GM21390 (cell line): Measurements from ENCODE around the gene WNT11.
"Not testable (repeated sequence)": the region's sequence is repeated elsewhere in the genome, so short reads cannot be mapped to it uniquely, and the experiment has no call there.

Experiments
- ATAC-seq: cut with Tn5 transposase; IDR thresholded peaks from one replicate; pipeline ENCODE4 v1.9.1; 2021; ENCODE audit not compliant: unreplicated experiment

The WNT11 gene

DNA sequence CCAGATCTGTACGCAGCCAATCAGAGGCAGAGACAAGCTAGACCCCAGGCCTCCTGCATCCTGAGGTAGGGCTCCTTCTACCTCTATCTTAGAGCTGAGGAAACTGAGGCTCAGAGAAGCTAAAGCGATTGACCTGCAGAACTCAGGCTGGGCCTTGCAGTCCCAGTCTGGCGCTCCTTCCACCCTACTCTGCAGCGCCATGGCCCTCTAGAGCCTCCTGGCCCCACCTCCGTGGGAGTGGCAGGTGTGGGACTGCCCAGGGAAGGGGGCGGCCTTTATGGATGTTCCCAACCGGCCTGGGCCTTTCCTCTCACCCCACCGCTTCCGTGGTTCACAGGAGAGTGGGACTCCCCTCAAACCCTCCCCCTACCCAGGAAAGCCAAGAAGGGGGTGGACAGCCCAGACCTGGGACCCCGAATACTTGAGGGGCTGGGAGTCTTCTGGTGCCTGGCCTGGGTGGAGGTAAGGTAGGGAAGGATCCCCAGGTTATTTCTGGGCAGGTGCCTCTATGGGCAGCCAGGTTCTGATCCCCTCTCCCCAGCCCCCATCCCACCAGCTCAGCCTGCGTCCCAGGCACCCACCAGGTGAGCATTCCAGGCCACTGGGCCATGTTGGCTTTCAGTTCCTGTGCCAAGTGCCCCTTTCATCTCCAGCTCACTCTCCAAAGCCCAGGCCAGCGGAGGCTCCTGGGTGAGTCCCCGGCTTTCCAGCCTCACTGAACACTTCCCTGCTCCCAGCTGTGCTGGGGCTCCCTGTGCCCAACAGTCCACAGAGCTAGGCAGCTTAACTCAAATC is 3.0 kb downstream of the WNT11 start:
- ATAC-seq, result no peak

DNA sequence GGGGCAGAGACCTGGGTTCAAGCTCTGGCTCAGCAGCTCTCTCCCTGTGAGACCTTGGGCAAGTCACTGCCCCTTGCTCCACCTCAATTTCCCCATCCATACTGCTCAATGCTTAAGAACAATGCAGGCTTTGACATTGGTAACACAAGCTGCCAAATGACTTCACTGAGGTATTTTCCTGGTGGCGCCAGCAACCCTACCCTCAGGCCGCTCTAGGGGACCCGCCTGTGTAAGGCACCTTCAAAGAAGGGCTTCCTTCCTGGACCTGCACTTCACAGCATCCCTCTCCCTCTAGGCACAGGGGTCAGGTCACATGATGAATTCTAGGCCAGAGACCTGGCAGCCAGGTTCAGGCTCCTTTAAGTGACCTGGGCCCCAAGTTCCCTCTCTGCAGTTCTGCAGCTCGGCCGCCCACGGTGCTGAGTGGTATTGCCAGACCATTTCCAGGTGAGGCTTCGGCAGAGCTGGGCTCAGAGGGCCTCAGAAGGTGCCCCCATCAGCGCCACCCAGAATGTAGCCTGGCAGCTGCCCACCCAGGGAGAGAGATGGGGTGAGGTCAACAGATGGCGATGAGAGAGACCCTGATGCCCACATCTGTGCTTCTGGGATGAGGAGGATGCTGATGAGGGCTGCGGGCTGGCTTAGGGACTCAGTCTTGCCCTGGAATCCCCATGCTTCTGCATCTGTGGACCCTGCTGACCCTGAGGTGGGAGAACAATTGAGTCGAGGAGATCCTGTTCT is 4.5 kb downstream of the WNT11 start:
- no peak for ATAC-seq

DNA sequence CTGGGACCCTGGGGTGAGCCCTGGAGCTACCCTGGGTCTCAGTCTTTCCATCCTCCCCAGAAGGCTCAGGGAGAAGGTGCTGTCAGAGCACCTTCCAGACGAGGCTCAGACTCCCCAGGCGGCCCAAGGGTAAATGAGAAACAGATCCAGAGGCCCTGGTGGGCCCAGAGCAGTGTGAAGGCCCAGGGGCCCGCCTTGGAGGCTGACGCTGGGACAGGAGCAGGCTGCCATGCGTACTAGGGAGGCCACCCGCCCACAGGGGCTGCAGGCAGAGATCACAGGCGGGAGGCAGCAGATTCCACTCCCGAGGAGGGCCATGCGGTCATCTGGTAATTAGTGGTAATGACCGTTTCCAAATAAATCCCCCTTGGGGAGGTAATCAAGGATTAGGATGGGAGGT is 5.2 kb downstream of the WNT11 start:
- no peak for ATAC-seq

DNA sequence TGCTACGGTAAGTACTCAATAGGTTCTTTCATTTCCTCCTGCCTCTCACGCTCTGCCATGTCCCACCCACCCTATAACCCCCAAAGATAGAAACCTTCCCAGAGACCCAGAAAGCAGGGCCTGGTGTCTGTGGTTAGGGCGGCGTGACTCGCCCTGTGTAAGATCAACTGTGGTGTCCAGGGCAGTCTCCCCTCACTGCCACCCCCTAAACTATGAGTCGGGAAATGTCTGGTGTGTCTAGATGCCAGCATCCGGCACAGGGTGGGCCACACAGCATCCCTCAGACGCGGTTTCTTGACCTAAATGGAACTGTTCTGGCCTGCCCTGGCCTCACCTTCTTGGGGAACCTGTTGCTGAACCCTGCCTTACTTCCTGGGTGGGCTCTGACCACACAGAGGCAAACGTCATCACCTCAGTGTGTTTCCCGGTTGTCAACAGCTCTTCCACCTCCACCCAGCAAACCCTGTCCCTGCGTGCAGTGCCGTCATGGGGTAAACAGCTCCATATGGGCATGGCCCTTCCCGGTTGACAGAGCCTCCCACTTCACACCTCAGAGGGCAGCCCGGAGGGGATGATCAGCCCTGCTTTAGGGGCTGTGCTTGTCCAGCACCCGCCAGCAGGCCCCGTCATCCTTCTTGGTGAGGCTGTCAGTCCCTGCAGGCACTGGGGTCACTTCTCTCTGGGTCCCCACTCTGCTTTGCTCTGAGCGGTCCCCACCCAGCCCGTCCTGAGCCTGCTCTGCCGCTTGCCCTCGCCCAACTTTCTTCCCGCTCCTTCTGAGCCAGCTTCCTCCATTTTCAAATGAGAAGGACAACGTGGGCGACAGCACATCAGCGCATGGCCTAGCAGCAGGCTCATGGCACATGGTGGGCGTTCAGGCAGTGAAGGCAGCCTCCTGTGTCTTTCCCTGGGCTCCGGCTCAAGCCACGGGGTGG is 6.0 kb downstream of the WNT11 start:
- ATAC-seq, result no peak

DNA sequence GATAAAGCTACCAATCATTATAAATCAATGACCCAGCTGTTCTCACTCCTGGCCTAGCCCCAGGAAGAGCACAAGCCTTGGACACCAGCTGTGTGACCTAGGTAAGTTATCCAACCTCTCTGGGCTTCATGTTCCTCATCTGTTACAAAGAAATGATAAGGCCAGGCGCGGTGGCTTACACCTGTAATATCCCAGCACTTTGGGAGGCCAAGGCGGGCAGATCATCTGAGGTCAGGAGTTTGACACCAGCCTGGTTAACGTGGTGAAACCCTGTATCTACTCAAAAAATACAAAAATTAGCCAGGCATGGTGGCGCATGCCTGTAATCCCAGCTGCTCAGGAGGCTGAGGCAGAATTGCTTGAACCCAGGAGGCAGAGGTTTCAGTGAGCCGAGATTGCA is 7.6 kb downstream of the WNT11 start:
- ATAC-seq, result not testable (repeated sequence)

DNA sequence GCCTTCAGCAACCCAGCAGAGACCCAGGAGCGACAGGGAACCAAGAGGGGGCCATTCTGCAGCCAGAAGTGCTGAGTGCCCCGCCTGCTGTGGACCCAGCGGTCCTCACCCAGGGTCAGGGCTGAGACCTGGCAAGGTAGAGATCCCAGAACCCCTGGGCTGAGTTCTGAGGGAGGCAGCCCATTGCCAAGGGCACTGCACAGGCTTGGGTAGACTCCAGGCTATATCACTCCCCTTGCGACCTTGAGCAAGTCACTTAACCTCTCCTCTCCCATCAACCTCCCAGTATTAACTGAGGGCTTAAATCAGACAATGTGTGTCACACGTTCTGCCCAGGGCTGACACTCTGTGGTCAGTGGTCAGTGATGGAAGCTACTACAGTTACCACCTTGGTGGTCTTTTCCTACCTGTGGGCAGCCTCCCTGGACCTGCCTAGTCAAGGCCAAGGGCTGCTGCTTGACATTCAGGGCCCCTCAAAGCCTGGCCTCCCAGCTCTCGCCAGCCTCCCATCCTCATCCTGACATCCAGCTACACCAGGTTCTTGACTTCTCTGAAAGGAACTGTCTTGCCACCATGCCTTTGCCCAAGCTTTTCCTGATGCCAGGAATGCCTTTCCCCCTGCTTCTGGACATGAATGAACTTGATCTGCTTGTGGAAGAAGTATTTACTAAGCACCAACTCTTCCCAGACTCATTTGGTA is 8.2 kb downstream of the WNT11 start:
- no peak for ATAC-seq

DNA sequence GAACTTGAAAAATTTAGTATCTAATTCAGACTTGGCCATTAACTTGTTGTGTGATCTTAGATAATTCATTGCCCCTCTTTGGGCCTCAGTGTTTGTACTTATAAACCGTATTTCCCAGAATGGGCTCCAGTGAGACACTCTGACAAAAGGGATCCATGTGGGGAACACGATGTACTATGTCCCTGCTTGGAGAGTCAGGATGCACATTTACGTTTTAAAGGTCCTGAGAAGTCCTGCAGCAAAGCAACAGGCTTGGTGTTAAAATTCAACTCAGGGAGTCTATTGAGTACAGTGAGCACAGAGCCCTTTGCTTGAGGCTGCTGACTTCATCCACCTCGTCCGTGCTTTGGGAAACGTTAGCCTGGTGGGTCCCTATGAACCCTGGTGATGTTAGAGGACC is 9.0 kb downstream of the WNT11 start:
- no peak for ATAC-seq

DNA sequence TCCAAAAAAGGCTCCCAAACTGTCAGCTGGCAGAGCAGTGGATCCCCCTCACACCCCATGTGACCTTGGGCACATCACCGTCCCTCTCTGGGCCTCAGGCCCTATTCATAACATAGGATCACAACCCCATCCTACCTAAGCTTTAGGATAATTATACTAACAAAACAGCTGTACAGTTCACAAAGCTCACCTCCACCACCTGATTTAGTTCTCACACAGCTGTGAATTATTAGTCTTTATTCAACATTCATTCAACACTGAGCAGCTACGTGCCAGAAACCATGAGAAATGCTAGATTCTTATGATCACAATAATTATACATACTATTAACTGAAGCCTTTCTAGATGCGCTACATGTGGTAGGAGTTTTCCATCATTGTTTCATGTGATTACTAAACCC is 9.5 kb downstream of the WNT11 start:
- ATAC-seq, result no peak

DNA sequence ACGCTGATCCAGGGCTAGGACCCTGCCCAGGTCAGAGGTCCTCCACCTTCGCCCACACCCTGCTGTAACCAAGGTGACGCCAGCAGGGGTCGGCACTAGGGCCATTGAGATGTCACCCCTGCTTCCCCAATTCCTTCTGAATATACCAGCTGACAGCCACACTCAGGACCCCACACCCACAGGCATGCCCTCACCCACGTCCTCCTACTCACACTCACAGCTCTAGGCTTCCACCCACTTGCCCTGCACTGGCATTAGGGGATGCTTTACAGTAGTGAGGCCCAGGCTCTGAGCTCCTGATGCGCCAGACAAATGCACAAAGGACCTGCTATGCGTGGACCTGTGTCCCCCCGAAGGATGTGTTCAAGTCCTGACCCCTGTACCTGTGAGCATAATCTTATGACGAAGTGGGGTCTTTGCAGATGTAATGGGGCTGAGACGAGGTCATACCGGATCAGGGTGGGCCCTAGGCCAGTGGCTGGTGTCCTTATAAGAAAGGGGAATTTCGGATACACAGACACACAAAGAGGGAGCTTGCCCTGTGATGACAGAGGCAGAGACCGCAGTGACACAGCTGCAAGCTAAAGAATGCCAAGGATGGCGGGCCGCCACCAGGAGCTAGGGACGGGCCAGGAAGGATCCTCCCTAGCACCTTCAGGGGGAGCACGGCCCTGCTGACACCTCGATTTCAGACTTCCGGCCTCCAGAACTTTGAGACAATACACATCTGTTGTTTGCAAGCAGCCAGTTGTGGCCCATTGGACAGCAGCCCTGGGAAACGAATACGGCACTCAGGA is 11.2 kb downstream of the WNT11 start:
- no peak for ATAC-seq

DNA sequence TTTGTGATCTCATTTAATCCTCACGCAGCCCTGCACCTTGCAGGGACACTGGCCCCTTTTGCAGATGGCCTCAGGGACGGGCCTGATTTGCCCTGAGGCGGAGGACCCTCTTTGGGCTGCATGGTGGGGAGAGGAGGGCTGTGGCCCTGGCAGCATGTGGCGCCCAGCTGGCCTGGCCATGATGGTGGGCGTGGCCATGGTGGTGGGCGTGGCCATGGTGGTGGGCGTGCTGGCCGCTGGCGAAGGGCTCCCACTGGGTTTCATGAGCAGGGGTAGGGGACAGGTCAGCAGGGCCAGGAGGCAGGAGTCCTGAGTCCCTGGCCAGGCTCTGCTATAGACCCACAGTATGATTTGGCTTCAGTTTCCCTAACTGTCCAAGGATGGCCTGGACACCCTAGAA is 13.1 kb downstream of the WNT11 start:
- ATAC-seq, result no peak

DNA sequence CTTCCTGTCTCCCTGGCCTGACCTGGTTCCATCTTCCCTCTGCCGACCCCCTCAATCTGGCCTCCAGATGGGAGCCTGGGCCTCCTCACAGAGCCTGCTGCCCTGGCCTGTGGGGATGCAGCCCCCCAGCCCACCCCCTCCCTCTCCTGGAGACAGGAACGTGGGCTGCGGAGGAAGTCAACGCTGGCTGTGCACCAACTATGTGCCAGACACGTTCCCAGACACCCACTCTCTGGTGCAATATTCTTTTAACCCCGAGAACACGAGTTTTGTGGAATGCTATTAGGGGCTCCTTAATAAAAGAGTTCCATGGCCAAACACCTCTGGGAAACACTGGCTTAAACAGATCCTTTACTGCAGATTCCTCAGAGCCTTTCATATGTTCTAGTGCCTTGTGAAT is 15.9 kb downstream of the WNT11 start:
- ATAC-seq, result no peak

DNA sequence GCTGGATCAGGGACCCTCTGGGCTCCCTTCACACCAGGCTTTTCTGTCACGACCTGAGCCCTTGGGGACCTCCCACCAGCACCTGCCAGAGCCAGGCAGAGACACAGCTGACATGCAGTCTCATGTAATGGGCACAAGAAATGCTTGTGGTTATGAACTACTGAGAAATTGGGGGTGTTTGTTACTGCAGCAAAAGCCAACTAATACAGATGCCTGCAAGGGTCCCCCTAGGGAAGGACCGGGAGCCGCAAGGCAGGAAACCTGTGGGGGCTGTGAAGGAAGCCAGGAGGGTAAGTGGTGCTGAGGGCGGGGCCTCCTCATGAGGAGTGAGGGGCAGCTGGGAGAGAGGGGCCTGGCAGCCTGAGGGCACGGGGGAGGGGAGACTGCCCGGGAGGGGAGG is 16.6 kb downstream of the WNT11 start:
- no peak for ATAC-seq

DNA sequence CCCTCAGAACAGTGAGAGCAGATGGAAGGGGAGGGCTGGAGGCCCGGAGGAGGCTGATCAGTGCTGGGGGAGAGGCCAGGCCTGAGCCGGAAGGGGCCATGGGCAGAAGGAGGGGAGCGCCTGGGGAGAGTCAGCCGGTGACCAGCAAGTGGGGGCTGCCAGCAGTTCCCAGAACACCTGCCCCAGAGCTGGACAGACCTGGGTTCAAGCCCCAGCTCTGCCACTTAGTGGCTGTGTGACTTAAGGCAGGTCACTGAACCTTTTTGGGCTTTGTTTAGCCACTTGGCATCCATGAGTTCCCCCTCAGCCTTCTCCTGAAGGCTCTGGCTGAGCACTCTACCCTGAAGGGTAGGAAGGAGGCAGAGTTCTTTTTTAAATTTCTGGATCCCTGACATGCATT is 17.4 kb downstream of the WNT11 start:
- no peak for ATAC-seq

DNA sequence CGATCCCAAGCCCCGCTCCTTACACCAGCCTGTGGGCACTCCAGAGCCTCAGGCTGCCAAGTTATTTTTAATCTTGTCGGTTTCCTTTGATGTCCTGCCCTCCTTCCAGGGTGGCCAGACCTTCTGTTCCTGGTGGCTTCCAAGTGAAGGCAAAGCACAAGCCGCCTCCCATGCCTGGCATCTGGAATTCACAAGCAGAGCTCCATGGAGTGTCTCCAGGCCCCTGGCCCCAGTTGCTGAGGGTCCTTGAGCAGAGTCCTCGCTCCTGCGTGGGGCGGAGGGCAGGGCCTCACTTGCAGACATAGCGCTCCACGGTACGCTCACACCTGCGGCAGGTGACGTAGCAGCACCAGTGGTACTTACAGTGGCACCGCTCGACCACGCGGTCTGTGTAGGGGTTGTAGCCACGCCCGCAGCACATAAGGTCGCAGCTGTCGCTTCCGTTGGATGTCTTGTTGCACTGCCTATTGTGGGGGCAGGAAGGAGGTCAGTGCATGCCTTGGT is 19.5 kb downstream of the WNT11 start:
- ATAC-seq, result no peak

DNA sequence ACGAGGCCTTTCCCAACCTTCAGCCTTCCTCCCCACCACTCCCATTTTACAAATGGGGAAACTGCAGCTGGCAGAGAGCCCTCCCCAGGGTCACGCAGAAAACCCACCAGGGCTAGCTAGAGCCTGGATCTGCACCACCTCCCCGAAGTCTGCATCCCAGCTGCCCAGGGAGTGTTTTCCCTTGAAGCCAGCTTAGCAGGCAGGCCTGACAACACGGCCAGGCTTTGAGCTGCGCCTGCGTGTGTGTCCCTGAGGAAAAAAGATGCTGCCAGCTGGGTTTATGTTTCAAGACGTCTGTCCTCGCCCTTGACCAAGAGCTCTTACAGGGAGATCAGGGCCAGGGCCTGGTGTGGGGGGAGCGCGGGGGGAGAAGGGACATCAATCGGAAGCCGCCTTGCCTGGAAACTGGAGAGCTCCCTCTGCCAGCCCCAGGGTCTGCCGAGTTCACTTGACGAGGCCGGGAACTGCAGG is 20.3 kb downstream of the WNT11 start:
- ATAC-seq, result no peak

DNA sequence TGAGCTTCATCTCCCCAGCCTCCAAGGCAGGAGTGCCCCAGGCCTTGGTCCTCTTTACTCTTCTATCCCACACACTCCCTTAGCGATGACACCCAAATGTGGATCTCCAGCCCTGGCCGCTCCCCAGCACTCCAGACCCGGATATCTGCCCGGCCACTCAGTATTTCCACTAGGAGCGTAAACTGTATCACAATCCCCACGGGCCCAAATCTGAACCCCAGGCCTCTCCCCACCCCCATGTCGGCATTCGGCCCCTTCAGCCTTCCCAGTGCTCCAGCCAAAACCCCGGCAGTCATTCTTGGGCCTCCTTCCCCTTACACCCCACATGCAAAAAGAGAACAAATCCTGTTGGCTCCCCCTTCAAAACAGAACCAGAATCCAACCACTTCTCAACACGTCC is 20.8 kb downstream of the WNT11 start:
- ATAC-seq, result no peak

DNA sequence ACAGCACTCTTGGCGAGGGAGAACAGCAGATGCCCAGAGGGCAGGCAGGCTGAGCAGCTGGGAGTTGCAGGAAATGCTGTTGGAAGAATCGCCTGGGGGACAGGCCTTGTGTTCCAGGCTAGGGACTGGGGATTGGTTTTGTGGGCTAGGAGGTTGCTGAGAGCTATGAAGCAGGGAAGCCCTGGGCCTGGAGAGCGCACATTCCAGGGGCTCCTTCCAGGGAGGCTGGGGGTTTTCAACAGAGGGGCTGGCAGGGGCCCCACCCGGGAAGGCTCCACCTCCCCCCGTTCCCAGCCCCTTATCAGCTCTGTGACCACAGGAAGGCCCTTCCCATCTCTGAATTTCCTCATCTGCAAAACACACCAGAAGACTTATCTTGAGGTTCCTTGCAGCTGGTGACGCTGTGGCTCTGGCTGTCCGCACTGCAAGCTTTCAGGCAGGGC is 21.7 kb downstream of the WNT11 start:
- ATAC-seq, result no peak

DNA sequence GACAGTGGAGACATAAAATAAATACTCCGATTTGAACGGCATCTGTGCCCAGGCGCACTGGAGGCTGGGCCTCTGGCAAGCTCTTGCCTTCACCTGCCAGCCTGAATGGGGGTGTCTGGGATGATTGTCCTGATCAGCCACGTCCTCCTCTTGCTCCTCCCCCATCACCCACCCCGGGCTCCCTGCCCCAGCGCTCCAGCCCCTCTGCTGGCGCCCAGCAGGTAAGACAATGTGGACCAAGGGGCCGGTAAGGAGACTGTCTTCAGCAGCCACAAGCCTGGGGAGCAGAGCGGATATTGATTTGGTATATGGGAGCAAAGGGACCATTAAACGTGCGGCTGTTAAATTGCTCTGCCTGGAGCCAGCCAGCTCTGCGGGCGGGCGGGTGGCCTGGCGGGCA is 24.9 kb downstream of the WNT11 start:
- no peak for ATAC-seq

DNA sequence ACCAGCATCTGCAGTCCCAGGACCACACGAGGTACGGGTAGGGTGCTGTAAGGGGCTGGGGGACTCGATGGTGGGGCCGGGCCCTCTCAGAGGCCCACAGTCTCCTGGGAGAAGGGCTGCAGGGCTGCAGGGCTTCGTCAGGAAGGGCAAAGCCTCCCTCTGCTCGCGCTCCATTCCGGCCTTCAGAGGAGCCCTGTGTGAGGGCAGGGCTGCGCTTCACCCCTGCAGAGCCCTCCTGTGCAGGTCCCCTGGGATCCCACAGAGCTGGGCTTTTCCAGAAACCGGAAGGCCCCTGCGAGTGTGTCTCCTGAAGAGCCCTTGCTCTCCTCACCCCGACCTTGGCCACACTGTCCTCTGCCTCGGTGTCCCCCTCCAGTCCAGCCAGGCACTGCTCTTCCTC is 27.2 kb downstream of the WNT11 start:
- ATAC-seq, result no peak

DNA sequence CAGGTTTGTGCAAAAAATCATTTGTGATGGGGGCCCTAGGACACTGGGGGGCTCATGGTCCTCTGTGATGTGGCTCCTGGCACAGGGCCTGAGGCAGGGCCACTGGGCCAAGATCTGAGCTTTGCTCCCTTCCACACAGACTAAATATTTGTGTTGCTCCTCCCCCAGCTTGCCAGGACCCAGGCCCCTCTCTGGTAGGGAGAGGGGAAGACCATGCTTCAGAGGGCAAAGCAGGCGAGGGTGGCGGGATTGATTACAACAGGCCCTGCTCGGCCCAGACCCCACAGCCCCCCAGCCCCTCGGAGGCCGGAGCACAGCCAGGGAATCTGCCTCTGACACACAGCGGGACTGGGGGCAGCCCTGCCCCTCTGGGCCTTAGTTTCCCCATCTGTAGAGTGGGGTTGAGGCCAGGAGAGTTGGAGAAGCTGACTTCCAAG is 29.0 kb downstream of the WNT11 start:
- ATAC-seq, result no peak
